Astrocyte of the spinal cord (primary cell): Measurements from ENCODE around the gene JAG2.

Experiments
- DNase-seq: peaks from one replicate; pipeline ENCODE4 v3.0.0; 2011; ENCODE audit warnings: low read depth, low spot score
- H3K4me3 ChIP-seq: 2 replicates; pipeline ENCODE4 v1.5.1; 2011; ENCODE audit warnings: low read depth, mild to moderate bottlenecking, low read length, moderate library complexity
- in situ Hi-C: cut with HindIII; loops from 2 replicates; pipeline ENCODE4 v1.10.0; 2017; ENCODE audit warnings: low sequenced_read_pairs
- TF ChIP-seq, protein P1 (sequence below): IDR thresholded peaks from 2 replicates; pipeline ENCODE4 v1.5.1; 2012; ENCODE audit warnings: low read depth, mild to moderate bottlenecking, low read length, inconsistent platforms

JAG2 gene

DNA sequence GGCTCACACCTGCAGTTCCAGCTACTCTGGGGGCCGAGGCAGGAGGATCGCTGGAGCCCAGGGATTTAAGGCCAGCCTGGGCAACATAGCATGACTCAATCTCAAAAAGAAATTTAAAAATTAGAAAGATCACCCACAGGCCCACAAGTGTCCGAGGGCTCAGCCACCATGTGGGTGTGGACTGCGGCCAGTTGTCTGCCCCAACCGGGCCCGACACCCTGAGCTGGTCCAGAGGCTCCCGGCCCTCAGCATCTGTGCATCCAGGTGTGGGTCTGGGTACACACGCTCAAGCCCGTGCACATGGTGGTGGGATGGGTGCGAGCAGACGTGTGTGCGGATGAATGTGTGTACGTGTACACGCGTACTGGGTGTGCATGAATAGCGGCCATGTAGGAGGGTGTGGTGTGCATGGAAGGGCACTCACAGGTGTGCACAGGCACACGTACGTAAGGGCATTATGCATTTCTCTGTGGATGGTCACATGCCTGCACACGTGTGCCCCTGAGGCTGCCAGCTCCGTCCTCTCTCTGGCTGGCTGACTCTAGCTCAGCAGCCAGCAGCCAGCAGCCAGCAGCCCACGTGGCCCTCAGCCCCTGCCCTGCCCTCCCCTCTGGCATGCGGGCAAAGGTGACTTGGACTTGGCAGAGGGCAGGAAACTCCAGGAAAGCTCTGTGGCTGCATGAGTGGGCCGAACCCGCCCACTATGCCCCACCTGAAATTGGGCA is 35.8 kb upstream of the JAG2 start:
- in situ Hi-C loops: no loop called here
- no peak for DNase-seq
- H3K4me3 ChIP-seq: no peak overlapping the region
- TF ChIP-seq, protein P1, sequence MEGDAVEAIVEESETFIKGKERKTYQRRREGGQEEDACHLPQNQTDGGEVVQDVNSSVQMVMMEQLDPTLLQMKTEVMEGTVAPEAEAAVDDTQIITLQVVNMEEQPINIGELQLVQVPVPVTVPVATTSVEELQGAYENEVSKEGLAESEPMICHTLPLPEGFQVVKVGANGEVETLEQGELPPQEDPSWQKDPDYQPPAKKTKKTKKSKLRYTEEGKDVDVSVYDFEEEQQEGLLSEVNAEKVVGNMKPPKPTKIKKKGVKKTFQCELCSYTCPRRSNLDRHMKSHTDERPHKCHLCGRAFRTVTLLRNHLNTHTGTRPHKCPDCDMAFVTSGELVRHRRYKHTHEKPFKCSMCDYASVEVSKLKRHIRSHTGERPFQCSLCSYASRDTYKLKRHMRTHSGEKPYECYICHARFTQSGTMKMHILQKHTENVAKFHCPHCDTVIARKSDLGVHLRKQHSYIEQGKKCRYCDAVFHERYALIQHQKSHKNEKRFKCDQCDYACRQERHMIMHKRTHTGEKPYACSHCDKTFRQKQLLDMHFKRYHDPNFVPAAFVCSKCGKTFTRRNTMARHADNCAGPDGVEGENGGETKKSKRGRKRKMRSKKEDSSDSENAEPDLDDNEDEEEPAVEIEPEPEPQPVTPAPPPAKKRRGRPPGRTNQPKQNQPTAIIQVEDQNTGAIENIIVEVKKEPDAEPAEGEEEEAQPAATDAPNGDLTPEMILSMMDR: no peak

DNA sequence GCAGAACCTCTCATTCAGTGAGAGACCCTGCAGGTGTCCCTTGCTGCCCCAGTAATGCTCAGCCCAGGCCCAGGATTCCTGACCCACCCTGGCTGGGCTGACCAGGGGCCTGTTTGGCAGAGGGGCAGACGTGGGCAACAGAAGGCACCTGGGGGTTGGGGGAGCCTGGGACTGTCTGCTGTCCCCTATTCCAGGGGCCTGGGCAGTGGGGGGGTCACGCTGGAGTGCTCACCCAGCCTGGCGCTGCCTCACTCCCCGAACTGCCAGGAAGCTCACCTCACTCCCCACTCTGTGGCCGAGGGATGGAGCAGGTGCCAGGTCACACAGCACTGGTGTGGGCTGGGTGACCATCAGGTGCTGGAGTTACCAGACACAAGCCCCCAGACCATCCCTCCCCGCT is 35.1 kb upstream of the JAG2 start:
- TF ChIP-seq, protein P1: no peak
- in situ Hi-C loops: no loop called here
- H3K4me3 ChIP-seq: no peak overlapping the region
- DNase-seq: no peak

DNA sequence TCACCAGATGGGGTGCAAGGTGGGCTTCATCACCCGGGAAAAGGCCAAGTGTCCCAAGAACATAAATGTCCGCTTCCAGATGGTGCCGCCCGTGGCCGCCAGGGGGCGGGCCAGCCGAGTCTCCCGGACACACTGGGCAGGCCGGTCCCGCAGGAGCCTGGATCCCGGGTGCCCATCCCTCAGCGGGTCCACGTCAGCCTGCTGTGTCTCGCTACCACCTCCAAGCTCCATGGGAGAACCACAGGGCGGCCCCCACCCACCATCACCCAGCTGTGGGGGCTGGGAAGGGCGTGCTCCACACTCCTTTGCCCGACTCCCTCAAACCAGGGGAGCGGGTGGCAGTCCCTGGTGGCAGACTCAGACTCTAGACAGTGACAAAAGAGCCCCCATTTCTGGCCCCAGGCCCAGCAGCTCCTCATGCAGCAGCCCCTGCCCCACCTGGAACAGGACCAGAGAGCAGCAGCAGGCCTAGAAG is 34.5 kb upstream of the JAG2 start:
- TF ChIP-seq, protein P1: peak; percentile 88
- in situ Hi-C loops: no loop called here
- DNase-seq: peak; percentile 54
- H3K4me3 ChIP-seq: no peak overlapping the region

DNA sequence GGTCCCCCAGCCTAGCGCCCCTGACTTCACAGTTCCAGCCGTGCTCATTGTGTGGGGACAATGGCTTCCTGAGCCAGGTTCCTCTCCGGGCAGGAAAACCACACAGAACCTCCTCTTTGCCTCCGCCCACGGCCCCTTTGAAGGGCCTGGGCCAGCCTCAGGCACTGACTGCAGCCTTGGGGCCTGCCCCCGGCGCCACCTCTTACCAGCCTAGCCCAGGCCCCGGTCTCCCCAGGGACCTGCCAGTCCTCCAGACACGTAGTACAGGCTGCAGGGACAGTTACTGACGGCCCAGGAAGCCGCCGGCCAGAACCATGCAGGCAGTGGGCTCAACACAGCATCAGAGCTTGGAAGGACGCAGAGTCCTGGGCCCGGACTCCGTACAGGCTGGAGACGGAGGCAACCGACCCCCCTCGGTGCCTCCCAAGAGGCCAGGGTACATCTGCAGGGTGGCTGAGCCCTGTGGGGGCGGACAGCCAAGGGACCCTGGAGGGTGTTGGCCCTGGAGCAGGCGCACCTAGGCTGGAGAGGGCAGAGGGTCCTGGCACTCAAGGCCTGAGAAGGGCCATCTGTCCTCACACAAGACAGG is 33.4 kb upstream of the JAG2 start:
- in situ Hi-C loops: no loop called here
- no peak for DNase-seq
- TF ChIP-seq, protein P1: no peak
- no peak overlapping the region for H3K4me3 ChIP-seq

DNA sequence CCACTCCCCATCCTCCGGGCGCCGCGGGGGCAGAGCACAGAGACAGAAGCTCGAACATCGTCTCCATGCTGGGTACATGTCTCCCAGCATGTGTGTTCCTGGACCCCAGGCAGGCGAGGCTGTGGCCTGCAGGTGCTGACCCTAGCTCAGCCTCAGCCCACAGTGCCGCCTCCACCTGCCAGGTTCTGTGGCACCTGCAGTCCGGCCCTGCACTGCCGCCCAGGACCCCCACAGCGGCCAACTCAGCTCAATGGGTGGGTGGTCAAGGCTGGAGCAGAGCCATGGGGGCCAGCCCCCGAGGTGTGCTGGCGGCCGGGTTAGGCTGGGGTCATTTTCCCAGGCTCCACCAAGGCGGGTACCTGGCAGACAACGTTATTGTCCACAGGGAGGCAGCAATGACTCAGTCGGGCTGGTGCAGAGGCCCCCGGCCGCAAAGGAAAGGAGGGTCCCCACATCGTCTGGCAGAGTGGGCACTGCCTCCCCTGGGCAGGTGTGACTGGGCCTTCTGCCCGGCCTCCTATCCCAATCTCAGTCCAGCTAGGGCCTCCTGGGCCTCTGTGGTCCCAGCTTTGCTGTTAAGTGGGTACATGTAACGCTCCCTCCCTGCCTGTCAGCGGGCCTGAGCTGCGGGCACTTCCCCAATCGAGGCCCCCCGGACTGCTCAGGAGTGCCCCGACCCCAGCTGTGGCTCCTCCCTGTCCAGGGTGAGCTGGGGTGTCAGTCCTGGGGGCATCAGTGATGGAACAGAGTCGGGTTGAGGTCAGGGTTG is 32.8 kb upstream of the JAG2 start:
- in situ Hi-C loops: no loop called here
- no peak for DNase-seq
- no peak overlapping the region for H3K4me3 ChIP-seq
- TF ChIP-seq, protein P1: no peak

DNA sequence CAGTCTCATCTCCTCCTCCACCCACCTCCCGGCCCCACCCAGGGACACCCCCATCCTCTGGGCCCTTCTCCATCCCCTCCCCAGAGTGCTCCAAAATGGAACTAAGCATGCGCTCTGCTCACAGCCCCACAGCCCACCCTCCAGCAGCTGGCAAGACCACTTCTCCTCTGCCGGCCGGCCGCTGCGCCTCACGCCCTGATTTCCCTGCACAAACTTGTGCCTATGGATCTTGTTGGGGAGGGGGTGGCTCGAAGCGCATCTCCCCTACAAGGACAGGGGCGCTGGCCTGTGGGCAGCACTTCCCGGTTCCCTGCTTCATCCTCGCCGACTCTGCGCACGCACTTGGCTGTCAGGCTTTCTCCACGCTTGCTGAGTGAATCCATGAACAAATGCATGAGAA is 32.1 kb upstream of the JAG2 start:
- TF ChIP-seq, protein P1: no peak
- H3K4me3 ChIP-seq: no peak overlapping the region
- no peak for DNase-seq
- in situ Hi-C loops: no loop called here
